ENCODE measurements around the gene MDM4.
"Not testable (repeated sequence)": the region's sequence is repeated elsewhere in the genome, so short reads cannot be mapped to it uniquely, and the experiment has no call there.

DNA sequence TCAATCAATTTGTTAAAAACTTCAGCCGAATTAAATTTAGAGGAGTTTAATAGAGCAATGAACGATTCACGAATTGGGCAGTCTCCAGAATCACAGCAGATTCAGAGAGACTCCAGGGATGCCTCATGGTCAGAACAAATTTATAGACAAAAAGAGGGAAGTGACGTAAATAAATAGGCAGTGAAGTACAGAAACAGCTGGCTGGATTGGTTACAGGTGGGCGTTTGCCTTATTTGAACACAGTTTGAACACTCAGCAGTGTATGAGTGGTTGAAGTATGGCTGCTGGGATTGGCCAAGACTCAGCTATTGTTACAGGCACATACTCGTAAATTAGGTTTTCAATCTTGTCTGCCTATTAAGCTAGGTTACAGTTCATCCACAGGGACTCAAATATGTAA, 43.8 kb downstream of the MDM4 start:
- TF ChIP-seq, protein P1, sequence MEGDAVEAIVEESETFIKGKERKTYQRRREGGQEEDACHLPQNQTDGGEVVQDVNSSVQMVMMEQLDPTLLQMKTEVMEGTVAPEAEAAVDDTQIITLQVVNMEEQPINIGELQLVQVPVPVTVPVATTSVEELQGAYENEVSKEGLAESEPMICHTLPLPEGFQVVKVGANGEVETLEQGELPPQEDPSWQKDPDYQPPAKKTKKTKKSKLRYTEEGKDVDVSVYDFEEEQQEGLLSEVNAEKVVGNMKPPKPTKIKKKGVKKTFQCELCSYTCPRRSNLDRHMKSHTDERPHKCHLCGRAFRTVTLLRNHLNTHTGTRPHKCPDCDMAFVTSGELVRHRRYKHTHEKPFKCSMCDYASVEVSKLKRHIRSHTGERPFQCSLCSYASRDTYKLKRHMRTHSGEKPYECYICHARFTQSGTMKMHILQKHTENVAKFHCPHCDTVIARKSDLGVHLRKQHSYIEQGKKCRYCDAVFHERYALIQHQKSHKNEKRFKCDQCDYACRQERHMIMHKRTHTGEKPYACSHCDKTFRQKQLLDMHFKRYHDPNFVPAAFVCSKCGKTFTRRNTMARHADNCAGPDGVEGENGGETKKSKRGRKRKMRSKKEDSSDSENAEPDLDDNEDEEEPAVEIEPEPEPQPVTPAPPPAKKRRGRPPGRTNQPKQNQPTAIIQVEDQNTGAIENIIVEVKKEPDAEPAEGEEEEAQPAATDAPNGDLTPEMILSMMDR (IDR thresholded peaks at IDR 0.05; ENCODE audit: insufficient read depth, low read depth, low read length) = not testable (repeated sequence)
- not testable (repeated sequence) for TF ChIP-seq EZH2 (IDR thresholded peaks at IDR 0.05; ENCODE audit: insufficient read depth, low read length)
